GM06990 (cell line): Measurements from ENCODE around the gene INCENP.

Source experiments
- DNase-seq: peaks from one replicate; pipeline ENCODE4 v3.0.0-alpha.2; 2011; ENCODE audit not compliant: insufficient read length; ENCODE audit errors: extremely low read depth
- H3K27me3 ChIP-seq: replicated peaks from 2 replicates; pipeline ENCODE4 v1.6.0; 2011; ENCODE audit warnings: low read length; ENCODE audit not compliant: control insufficient read depth, insufficient read depth
- H3K36me3 ChIP-seq: 2 replicates; pipeline ENCODE4 v1.5.1; 2011; ENCODE audit warnings: low read length; ENCODE audit not compliant: control insufficient read depth, insufficient read depth
- H3K4me3 ChIP-seq: replicated peaks from 2 replicates; pipeline ENCODE4 v1.5.1; 2011; ENCODE audit warnings: low read depth, mild to moderate bottlenecking, control low read depth, low read length
- CTCF ChIP-seq: IDR thresholded peaks from 2 replicates; pipeline ENCODE4 v1.5.1; 2011; ENCODE audit warnings: low read length, control low read depth, mild to moderate bottlenecking, inconsistent platforms; ENCODE audit not compliant: insufficient read depth, poor library complexity, severe bottlenecking

INCENP gene

GRCh38 chr11:62137276-62137861 is 13.6 kb downstream of the INCENP start:
- peaks cover 38% of the 10 kb centered on the region for H3K36me3 ChIP-seq
- no peak for TF ChIP-seq CTCF
- no peak overlapping the region for H3K4me3 ChIP-seq
- no peaks in the 10 kb centered on the region for H3K27me3 ChIP-seq
- DNase-seq: no peak

- H3K4me3 ChIP-seq: no peak overlapping the region
- TF ChIP-seq CTCF: no peak
Observed at GRCh38 chr11:62137881-62138629, 14.2 kb downstream of the INCENP start.

GRCh38 chr11:62138630-62139425 is 15.0 kb downstream of the INCENP start:
- peaks cover 35% of the 10 kb centered on the region for H3K36me3 ChIP-seq

More at GRCh38 chr11:62137881-62138629, 14.2 kb downstream of the INCENP start:
- H3K27me3 ChIP-seq: no peaks in the 10 kb centered on the region
- no peak for DNase-seq
- H3K36me3 ChIP-seq: peaks cover 37% of the 10 kb centered on the region

GRCh38 chr11:62139526-62140303 is 15.9 kb downstream of the INCENP start:
- Histone ChIP-seq H3K4me3 (no peak overlapping the region), H3K36me3 (peaks cover 36% of the 10 kb centered on the region), H3K27me3 (no peaks in the 10 kb centered on the region)
- no peak for DNase-seq
- no peak for TF ChIP-seq CTCF

More at GRCh38 chr11:62138630-62139425, 15.0 kb downstream of the INCENP start:
- TF ChIP-seq CTCF: no peak
- no peak for DNase-seq
- Histone ChIP-seq H3K4me3 (no peak overlapping the region), H3K27me3 (no peaks in the 10 kb centered on the region)

GRCh38 chr11:62140304-62141110 is 16.7 kb downstream of the INCENP start:
- no peak for TF ChIP-seq CTCF
- Histone ChIP-seq H3K36me3 (peaks cover 40% of the 10 kb centered on the region), H3K27me3 (no peaks in the 10 kb centered on the region), H3K4me3 (no peak overlapping the region)
- no peak for DNase-seq
